ENCODE data around the gene ZNF609.

The ZNF609 gene

DNA sequence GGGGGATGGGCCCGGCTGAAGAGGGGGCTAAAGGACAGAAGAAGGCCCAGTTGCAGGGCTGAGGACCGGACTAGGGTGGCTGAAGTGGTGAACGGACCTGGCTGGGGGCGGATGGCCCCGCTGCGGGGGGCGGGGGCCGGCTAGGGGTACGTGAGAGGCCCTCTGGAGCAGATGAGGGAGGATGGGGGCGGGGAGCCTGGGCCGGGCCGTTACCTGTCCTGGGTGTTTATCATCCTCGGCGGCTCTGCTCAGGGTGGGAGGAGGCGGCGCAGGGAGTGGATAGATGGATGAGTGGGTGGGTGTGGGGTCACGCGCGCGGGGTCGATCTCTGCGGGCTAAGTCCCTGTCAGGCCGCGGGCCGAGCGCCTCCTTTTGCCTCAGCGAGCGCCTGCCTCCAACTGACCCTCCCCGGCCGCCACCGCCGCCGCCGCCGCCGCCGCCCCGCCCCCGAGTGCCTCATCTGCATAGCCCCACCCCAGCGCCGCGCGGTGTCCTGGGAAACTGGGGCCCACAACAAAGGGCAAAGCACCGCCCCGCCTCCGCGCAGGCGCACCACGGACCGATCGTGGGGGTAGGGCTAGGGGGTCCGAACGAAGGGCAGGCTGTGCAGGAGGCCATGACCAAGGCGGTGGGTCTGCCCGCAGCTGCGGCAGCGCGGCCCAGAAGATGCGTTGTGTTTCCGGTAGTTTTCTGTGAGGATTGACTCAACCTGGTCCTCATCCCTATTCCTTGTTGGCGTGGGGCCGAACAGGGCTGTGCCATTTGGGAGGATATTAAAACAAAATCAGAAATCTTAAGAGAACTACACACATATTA is 242.6 kb downstream of the ZNF609 start:
- no peak for DNase-seq (ENCODE audit: low read depth)
- peak overlapping the region; percentile 91 for H3K4me3 ChIP-seq (ENCODE audit: control insufficient read depth, low read depth, low read length)
- TF ChIP-seq, protein P1, sequence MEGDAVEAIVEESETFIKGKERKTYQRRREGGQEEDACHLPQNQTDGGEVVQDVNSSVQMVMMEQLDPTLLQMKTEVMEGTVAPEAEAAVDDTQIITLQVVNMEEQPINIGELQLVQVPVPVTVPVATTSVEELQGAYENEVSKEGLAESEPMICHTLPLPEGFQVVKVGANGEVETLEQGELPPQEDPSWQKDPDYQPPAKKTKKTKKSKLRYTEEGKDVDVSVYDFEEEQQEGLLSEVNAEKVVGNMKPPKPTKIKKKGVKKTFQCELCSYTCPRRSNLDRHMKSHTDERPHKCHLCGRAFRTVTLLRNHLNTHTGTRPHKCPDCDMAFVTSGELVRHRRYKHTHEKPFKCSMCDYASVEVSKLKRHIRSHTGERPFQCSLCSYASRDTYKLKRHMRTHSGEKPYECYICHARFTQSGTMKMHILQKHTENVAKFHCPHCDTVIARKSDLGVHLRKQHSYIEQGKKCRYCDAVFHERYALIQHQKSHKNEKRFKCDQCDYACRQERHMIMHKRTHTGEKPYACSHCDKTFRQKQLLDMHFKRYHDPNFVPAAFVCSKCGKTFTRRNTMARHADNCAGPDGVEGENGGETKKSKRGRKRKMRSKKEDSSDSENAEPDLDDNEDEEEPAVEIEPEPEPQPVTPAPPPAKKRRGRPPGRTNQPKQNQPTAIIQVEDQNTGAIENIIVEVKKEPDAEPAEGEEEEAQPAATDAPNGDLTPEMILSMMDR (IDR thresholded peaks at IDR 0.05; ENCODE audit: control insufficient read depth, insufficient read depth, low read depth, low read length, missing control alignments), result no peak

GRCh38 chr15:64703632-64703959 is 243.2 kb downstream of the ZNF609 start:
- TF ChIP-seq, protein P1 (IDR thresholded peaks at IDR 0.05; ENCODE audit: control insufficient read depth, insufficient read depth, low read depth, low read length, missing control alignments), result no peak
- no peak for DNase-seq (ENCODE audit: low read depth)
- H3K4me3 ChIP-seq (ENCODE audit: control insufficient read depth, low read depth, low read length), result peak overlapping the region; percentile 91

DNA sequence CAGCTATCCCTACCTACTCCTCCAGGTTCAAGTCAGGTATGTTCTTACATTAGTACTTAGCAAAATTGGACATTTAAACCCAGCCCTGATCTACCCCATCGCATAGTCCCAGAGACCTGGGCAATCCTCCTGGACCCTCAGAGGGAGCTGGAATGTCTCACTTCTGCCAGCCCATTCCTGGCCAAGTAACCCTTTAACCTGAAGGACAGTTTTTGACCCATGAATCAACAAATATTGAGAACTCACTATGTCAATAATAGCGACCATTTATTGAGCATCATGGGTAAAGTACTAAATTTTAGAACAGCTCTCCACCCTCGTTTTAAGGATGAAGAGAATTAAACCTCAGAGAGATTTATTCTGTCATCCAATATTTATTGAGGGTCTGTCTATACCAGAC is 244.6 kb downstream of the ZNF609 start:
- no peak for DNase-seq (ENCODE audit: low read depth)
- no peak overlapping the region for H3K4me3 ChIP-seq (ENCODE audit: control insufficient read depth, low read depth, low read length)
- TF ChIP-seq, protein P1 (IDR thresholded peaks at IDR 0.05; ENCODE audit: control insufficient read depth, insufficient read depth, low read depth, low read length, missing control alignments), result no peak

GRCh38 chr15:64706011-64706911 is 245.9 kb downstream of the ZNF609 start:
- TF ChIP-seq, protein P1 (IDR thresholded peaks at IDR 0.05; ENCODE audit: control insufficient read depth, insufficient read depth, low read depth, low read length, missing control alignments), result no peak
- H3K4me3 ChIP-seq (ENCODE audit: control insufficient read depth, low read depth, low read length), result no peak overlapping the region

GRCh38 chr15:64710676-64711428 is 250.5 kb downstream of the ZNF609 start:
- DNase-seq (ENCODE audit: low read depth), result no peak
- no peak overlapping the region for H3K4me3 ChIP-seq (ENCODE audit: control insufficient read depth, low read depth, low read length)
- TF ChIP-seq, protein P1 (IDR thresholded peaks at IDR 0.05; ENCODE audit: control insufficient read depth, insufficient read depth, low read depth, low read length, missing control alignments), result no peak

More at GRCh38 chr15:64706011-64706911, 245.9 kb downstream of the ZNF609 start:
- DNase-seq (ENCODE audit: low read depth), result no peak

GRCh38 chr15:64712353-64712752 is 252.0 kb downstream of the ZNF609 start:
- TF ChIP-seq, protein P1 (IDR thresholded peaks at IDR 0.05; ENCODE audit: control insufficient read depth, insufficient read depth, low read depth, low read length, missing control alignments), result no peak
- H3K4me3 ChIP-seq (ENCODE audit: control insufficient read depth, low read depth, low read length), result no peak overlapping the region
- no peak for DNase-seq (ENCODE audit: low read depth)
